ENCODE results near the gene RAB3GAP1. TPM values are rescaled to one million over a fixed set of nuclear protein-coding genes. Genes with fewer than 3 reads are reported as not detected.
"Not testable (repeated sequence)": the region's sequence is repeated elsewhere in the genome, so short reads cannot be mapped to it uniquely, and the experiment has no call there.

Gene RAB3GAP1
- total and polyA plus RNA-seq, 2 of the 4 experiments (the other 2 are of a cell fraction): 21.2 to 65.8 TPM

DNA sequence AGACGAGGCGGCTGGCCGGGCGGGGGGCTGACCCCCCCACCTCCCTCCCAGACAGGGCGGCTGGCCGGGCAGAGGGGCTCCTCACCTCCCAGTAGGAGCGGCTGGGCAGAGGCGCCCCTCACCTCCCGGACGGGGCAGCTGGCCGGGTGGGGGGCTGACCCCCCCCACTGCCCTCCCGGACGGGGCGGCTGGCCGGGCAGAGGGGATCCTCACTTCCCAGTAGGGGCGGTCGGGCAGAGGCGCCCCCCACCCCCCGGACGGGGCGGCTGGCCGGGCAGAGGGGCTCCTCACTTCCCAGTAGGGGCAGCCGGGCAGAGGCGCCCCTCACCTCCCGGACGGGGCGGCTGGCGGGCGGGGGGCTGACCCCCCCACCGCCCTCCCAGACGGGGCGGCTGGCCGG lies 18.9 kb upstream of the RAB3GAP1 start:
- H3K36me3 ChIP-seq (ENCODE audit: control insufficient read depth, insufficient read depth, low read length); H3K9me3 ChIP-seq (ENCODE audit: control insufficient read depth, insufficient read depth, low read length); H4K8ac ChIP-seq (ENCODE audit: low read depth in 2 of 2, low read length in 2 of 2); ATAC-seq (ENCODE audit: low read depth); H2AK9ac ChIP-seq (replicated peaks; ENCODE audit: low read depth, low read length, poor library complexity); H2BK120ac ChIP-seq (ENCODE audit: low read depth, low read length); H3K4me1 ChIP-seq (ENCODE audit: control insufficient read depth, insufficient read depth, low read length); H2BK20ac ChIP-seq (ENCODE audit: low read depth, low read length); H4K91ac ChIP-seq (ENCODE audit: insufficient read depth, low read depth, low read length); H3K56ac ChIP-seq (ENCODE audit: extremely low read depth, insufficient read depth, low read length); H3K4me3 ChIP-seq (ENCODE audit: insufficient read depth, low read depth, low read length); H3K9ac ChIP-seq (ENCODE audit: low read depth, low read length); H3K18ac ChIP-seq (ENCODE audit: low read depth, low read length); CTCF ChIA-PET; intact Hi-C loops (cut with micrococcal nuclease); H3K27me3 ChIP-seq (ENCODE audit: control insufficient read depth, insufficient read depth, low read length); in situ Hi-C loops (cut with MboI; ENCODE audit: low sequenced_read_pairs); H2AFZ ChIP-seq (replicated peaks; ENCODE audit: low read length, poor library complexity); H3K79me1 ChIP-seq (ENCODE audit: low read depth in 1 of 2, low read length in 2 of 2); dilution Hi-C loops (cut with HindIII; ENCODE audit: low sequenced_read_pairs, unreplicated experiment); DNase-seq; H3K27ac ChIP-seq (ENCODE audit: insufficient read depth, low read length); H4K20me1 ChIP-seq (ENCODE audit: insufficient read depth, low read length); H2BK5ac ChIP-seq (ENCODE audit: low read depth, low read length, poor library complexity, severe bottlenecking); H2AK5ac ChIP-seq (ENCODE audit: low read depth, low read length); H3K4me2 ChIP-seq (ENCODE audit: low read depth, low read length); H3K23ac ChIP-seq (ENCODE audit: low read depth, low read length); BruUV-seq (replicated peaks); H3K4ac ChIP-seq (ENCODE audit: low read depth, low read length); H2BK15ac ChIP-seq (ENCODE audit: low read depth, low read length); POLR2A ChIA-PET (ENCODE audit: unreplicated experiment); H3K9me1 ChIP-seq (ENCODE audit: insufficient read depth, low read length); H3K14ac ChIP-seq (replicated peaks; ENCODE audit: low read depth, low read length); H4K5ac ChIP-seq (ENCODE audit: low read depth, low read length): not testable (repeated sequence)
- no CpG with 5 or more reads among the region's 33 CpGs for WGBS, 2 experiments (ENCODE audit: extremely low coverage in 2 of 2, insufficient read length in 1 of 2)
